HepG2 (cell line): Measurements from ENCODE around the gene ZWILCH. TPM values are rescaled to one million over a fixed set of nuclear protein-coding genes. Genes with fewer than 3 reads are reported as not detected.

Experiments
- ATAC-seq: fragments of 200-7000 bp; cut with Tn5 transposase; 3 replicates; pipeline ENCODE4 v1.9.1; 2020; ENCODE audit warnings: mild to moderate bottlenecking, moderate library complexity
- BruUV-seq: library from RNA; stranded (reverse); fragments of 400-500 nt; replicated peaks from 2 replicates; lab custom pipeline; 2021; lab: Mats Ljungman, UMichigan
- CTCF ChIA-PET: fragments of 300-600 bp; formaldehyde crosslinking; extraction: SDS; loops from one replicate; lab custom pipeline; 2021; ENCODE audit warnings: low total read pairs, inconsistent platforms, low intra/inter-chr PET ratio; lab: Yijun Ruan, JAX
- POLR2A ChIA-PET: fragments of 350-600 bp; sonication (Branson Sonifier 250); formaldehyde crosslinking; loops from one replicate; lab custom pipeline; 2020; ENCODE audit warnings: antibody characterized with exemption, inconsistent platforms; lab: Yijun Ruan, JAX
- DNase-seq: peaks from one replicate; pipeline ENCODE4 v3.0.0-alpha.2; 2015; ENCODE audit warnings: low spot score
- FAIRE-seq: peaks from 3 replicates; lab custom pipeline; 2011; peaks lifted over from hg19 to GRCh38; lab: Jason Lieb, UNC
- H2AFZ ChIP-seq: one replicate; pipeline ENCODE4 v1.6.1; 2011; ENCODE audit warnings: low read length, inconsistent platforms
- H3K27ac ChIP-seq: fragments of 300-600 bp; 3 replicates; pipeline ENCODE4 v1.8.0; 2011; ENCODE audit warnings: mixed run types, mild to moderate bottlenecking, mixed read lengths, low read length, inconsistent platforms; ENCODE audit not compliant: insufficient read depth; ENCODE audit errors: extremely low read length
- H3K27me3 ChIP-seq, 2 experiments: fragments of 200-600 bp in 1 of 2; 2 replicates in 1 of 2; 3 replicates in 1 of 2; pipeline versions ENCODE4 v1.6.0 to v1.8.0; 2011; ENCODE audit warnings: low read length in 2 of 2, mild to moderate bottlenecking in 2 of 2, moderate library complexity in 2 of 2, inconsistent platforms in 1 of 2; ENCODE audit not compliant: insufficient read depth in 2 of 2, control insufficient read depth in 1 of 2
- H3K36me3 ChIP-seq, 2 experiments: fragments of 200-600 bp in 1 of 2; replicated peaks in 1 of 2; 2 replicates in 1 of 2; 3 replicates in 1 of 2; pipeline versions ENCODE4 v1.5.1 to v1.8.0; 2011; ENCODE audit warnings: low read length in 2 of 2, inconsistent platforms in 1 of 2; ENCODE audit not compliant: insufficient read depth in 2 of 2, control insufficient read depth in 1 of 2
- H3K4me1 ChIP-seq: 2 replicates; pipeline ENCODE4 v1.5.1; 2012; ENCODE audit warnings: low read length, inconsistent platforms; ENCODE audit not compliant: insufficient read depth
- H3K4me2 ChIP-seq: 2 replicates; pipeline ENCODE4 v1.6.0; 2011; ENCODE audit warnings: low read depth, low read length, inconsistent platforms
- H3K4me3 ChIP-seq, 3 experiments: fragments of 200-600 bp in 1 of 3; sonication (generic), shearing (Covaris generic) in 1 of 3; replicated peaks in 1 of 3; 2 replicates each; pipeline ENCODE4 v1.5.1; 2011 to 2016; ENCODE audit warnings: low read length in 3 of 3, inconsistent platforms in 2 of 3, low read depth in 2 of 3, mild to moderate bottlenecking in 2 of 3, control low read depth in 1 of 3, mixed read lengths in 1 of 3; ENCODE audit not compliant: insufficient read depth in 1 of 3
- H3K79me2 ChIP-seq: one replicate; pipeline ENCODE4 v1.6.1; 2011; ENCODE audit warnings: low read length, inconsistent platforms; ENCODE audit not compliant: insufficient read depth
- H3K9ac ChIP-seq: 2 replicates; pipeline ENCODE4 v1.6.0; 2011; ENCODE audit warnings: mild to moderate bottlenecking, low read depth, low read length, inconsistent platforms; ENCODE audit not compliant: insufficient read depth
- H3K9me3 ChIP-seq: 2 replicates; pipeline ENCODE4 v1.5.1; 2012; ENCODE audit warnings: mild to moderate bottlenecking, low read length
- H4K20me1 ChIP-seq: 2 replicates; pipeline ENCODE4 v1.6.0; 2011; ENCODE audit warnings: inconsistent platforms, mild to moderate bottlenecking, low read length, moderate library complexity; ENCODE audit not compliant: insufficient read depth
- AGO2 ChIP-seq: fragments of 200-400 bp; formaldehyde crosslinking; optimal IDR thresholded peaks from 2 replicates; pipeline ENCODE3; 2017; ENCODE audit warnings: mild to moderate bottlenecking, low read depth, low read length, moderate library complexity
- DZIP1 ChIP-seq: sonication (generic); formaldehyde crosslinking; IDR thresholded peaks from 2 replicates; pipeline ENCODE4 v1.5.0; 2020; ENCODE audit warnings: mild to moderate bottlenecking, missing genetic modification reagents
- KDM5A ChIP-seq: fragments of 200-600 bp; sonication (generic); IDR thresholded peaks from 2 replicates; pipeline ENCODE4 v1.7.0; 2018; ENCODE audit warnings: antibody characterized with exemption, mild to moderate bottlenecking, low read length, borderline replicate concordance
- RAD21 ChIP-seq: fragments of 450-650 bp; formaldehyde crosslinking; IDR thresholded peaks from 2 replicates; pipeline ENCODE4 v1.5.0; 2020; ENCODE audit warnings: mild to moderate bottlenecking
- STAG1 ChIP-seq: sonication (generic); formaldehyde crosslinking; IDR thresholded peaks from 2 replicates; pipeline ENCODE4 v1.4.0; 2020; ENCODE audit warnings: missing genetic modification reagents
- ZBTB1 ChIP-seq: sonication (generic); formaldehyde crosslinking; IDR thresholded peaks from 2 replicates; pipeline ENCODE4 v1.4.0; 2020; ENCODE audit warnings: missing genetic modification reagents, borderline replicate concordance
- ZNF225 ChIP-seq: sonication (generic); formaldehyde crosslinking; IDR thresholded peaks from 2 replicates; pipeline ENCODE4 v1.4.0; 2020; ENCODE audit warnings: mild to moderate bottlenecking, missing genetic modification reagents
- ZNF260 ChIP-seq: sonication (generic); formaldehyde crosslinking; IDR thresholded peaks from 2 replicates; pipeline ENCODE4 v1.4.0; 2020; ENCODE audit warnings: missing genetic modification reagents, low read depth, mild to moderate bottlenecking, borderline replicate concordance
- ZNF441 ChIP-seq: sonication (generic); formaldehyde crosslinking; IDR thresholded peaks from 2 replicates; pipeline ENCODE4 v1.7.0; 2021; ENCODE audit warnings: missing genetic modification reagents, borderline replicate concordance
- ZNF761 ChIP-seq: sonication (generic); formaldehyde crosslinking; conservative IDR thresholded peaks from 2 replicates; pipeline ENCODE4 v1.4.0; 2020; ENCODE audit warnings: mild to moderate bottlenecking, missing genetic modification reagents
- ZNF879 ChIP-seq: sonication (generic); formaldehyde crosslinking; IDR thresholded peaks from 2 replicates; pipeline ENCODE4 v1.8.1; 2023; ENCODE audit warnings: missing genetic modification reagents
- ZNF883 ChIP-seq: sonication (generic); formaldehyde crosslinking; IDR thresholded peaks from 2 replicates; pipeline ENCODE4 v1.5.1; 2020; ENCODE audit warnings: mild to moderate bottlenecking, missing genetic modification reagents; ENCODE audit errors: not compliant biosample characterization
- WGBS: methylation state at CpG from one replicate; pipeline ENCODE4 v1.1.6; 2017; ENCODE audit warnings: low lambda C conversion rate; 5-methylcytosine and 5-hydroxymethylcytosine counted together
- in situ Hi-C: cut with HindIII; loops from 2 replicates; pipeline ENCODE4 v1.10.0; 2017; ENCODE audit warnings: low pct_unique_long_range_greater_than_20kb; ENCODE audit not compliant: extremely low pct_ligation_motif_present
- intact Hi-C: fragments of 100-400 bp; cut with micrococcal nuclease; formaldehyde crosslinking; loops from one replicate; pipeline ENCODE4 v1.10.0; 2022; ENCODE audit not compliant: unreplicated experiment
- polyA plus RNA-seq, 8 experiments: library from polyadenylated mRNA; depleted of rRNA in 3 of 8; stranded (reverse) in 7 of 8; unstranded in 1 of 8; fragments of >200 nt; fragmentation: Illumina TruSeq in 4 of 8; extraction: Trizol in 4 of 8; gene quantifications; 2 replicates each; pipeline versions ENCODE4 v1.2.1 to v1.2.3, GENCODE V29; 2011 to 2016; ENCODE audit warnings: low read depth in 4 of 8, missing spikeins in 1 of 8, mixed read lengths in 1 of 8; ENCODE audit not compliant: insufficient read depth in 1 of 8
- total RNA-seq, 5 experiments: library from RNA; depleted of rRNA; stranded (reverse); fragments of >200 nt; fragmentation: Illumina TruSeq; extraction: Trizol; gene quantifications; 2 replicates each; pipeline ENCODE4 v1.2.3, GENCODE V29; 2016; ENCODE audit warnings: low read depth in 1 of 5

The ZWILCH gene
- total and polyA plus RNA-seq, 2 of the 13 experiments (the other 11 are each of a cell fraction or from before 2014, with no cell fraction given): 9.5 to 27.8 TPM

GRCh38 chr15:66560856-66561525 is 55.9 kb downstream of the ZWILCH start:
- ChIA-PET POLR2A (no interaction called here), CTCF (no interaction called here)
- no peaks in the 10 kb centered on the region for H3K36me3 ChIP-seq
- no peak overlapping the region for H2AFZ ChIP-seq
- H3K4me1 ChIP-seq: peaks cover 18% of the 10 kb centered on the region
- no peak overlapping the region for H3K27ac ChIP-seq
- WGBS: 92% methylated on average over 12 of the region's 18 CpGs
- TF ChIP-seq ZNF441 (CRISPR knock-in tag) (no peak), ZNF260 (CRISPR knock-in tag) (no peak), STAG1 (no peak), KDM5A (no peak), ZNF225 (CRISPR knock-in tag) (no peak), AGO2 (no peak), DZIP1 (CRISPR knock-in tag) (no peak), ZBTB1 (CRISPR knock-in tag) (no peak), ZNF883 (CRISPR knock-in tag) (no peak), RAD21 (CRISPR knock-in tag) (no peak), ZNF761 (CRISPR knock-in tag) (no peak), ZNF879 (CRISPR knock-in tag) (no peak)
- no peaks in the 10 kb centered on the region for H3K9me3 ChIP-seq
- in situ Hi-C loops (no loop called here), intact Hi-C loops (no loop called here)
- H3K4me2 ChIP-seq: no peak overlapping the region
- H3K9ac ChIP-seq: no peak overlapping the region
- ATAC-seq (no peak), DNase-seq (no peak), FAIRE-seq (no peak)
- no peaks in the 10 kb centered on the region for H3K27me3 ChIP-seq
- H4K20me1 ChIP-seq: no peaks in the 10 kb centered on the region
- no TSS peak for BruUV-seq
- no peaks in the 10 kb centered on the region for H3K79me2 ChIP-seq
- H3K4me3 ChIP-seq: no peak overlapping the region
